Measurements from ENCODE around the gene PTH2R.
"Not testable (repeated sequence)": the region's sequence is repeated elsewhere in the genome, so short reads cannot be mapped to it uniquely, and the experiment has no call there.

Gene PTH2R

DNA sequence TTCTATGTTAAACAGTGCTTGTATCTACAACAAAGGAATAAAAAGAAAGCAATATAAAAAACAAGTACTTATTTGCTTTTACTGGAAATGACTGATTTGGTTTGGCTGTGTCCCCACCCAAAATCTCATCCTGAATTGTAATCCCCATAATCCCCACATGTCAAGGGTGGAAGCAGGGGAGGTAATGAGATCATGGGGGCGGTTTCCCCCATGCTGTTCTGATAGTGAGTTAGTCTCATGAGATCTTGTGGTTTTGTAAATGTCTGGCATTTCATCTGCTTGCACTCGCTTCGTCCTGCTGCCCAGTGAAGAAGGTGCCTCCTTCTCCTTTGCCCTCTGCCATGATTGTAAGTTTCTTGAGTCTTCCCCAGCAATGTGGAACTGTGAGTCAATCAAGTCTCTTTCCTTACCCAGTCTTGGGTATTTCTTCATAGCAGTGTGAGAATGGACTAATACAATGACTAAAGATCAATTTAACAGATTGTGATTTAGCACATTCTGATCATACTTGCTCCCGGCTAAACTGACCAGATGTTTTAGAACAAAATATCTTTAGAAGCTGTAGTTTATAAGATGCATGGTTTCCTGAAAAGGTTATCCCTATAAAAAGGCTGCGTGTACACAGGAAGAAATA lies 19.9 kb downstream of the PTH2R start:
- in situ Hi-C loops (cut with MboI; ENCODE audit: low pct_unique_long_range_greater_than_20kb, low sequenced_read_pairs, unreplicated experiment), result no loop called here
- TF ChIP-seq, protein P1, sequence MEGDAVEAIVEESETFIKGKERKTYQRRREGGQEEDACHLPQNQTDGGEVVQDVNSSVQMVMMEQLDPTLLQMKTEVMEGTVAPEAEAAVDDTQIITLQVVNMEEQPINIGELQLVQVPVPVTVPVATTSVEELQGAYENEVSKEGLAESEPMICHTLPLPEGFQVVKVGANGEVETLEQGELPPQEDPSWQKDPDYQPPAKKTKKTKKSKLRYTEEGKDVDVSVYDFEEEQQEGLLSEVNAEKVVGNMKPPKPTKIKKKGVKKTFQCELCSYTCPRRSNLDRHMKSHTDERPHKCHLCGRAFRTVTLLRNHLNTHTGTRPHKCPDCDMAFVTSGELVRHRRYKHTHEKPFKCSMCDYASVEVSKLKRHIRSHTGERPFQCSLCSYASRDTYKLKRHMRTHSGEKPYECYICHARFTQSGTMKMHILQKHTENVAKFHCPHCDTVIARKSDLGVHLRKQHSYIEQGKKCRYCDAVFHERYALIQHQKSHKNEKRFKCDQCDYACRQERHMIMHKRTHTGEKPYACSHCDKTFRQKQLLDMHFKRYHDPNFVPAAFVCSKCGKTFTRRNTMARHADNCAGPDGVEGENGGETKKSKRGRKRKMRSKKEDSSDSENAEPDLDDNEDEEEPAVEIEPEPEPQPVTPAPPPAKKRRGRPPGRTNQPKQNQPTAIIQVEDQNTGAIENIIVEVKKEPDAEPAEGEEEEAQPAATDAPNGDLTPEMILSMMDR (IDR thresholded peaks at IDR 0.05; ENCODE audit: extremely low read depth, insufficient read depth, missing control alignments), result no peak

GRCh38 chr2:208437755-208438154 lies 31.2 kb downstream of the PTH2R start:
- in situ Hi-C loops (cut with MboI; ENCODE audit: low pct_unique_long_range_greater_than_20kb, low sequenced_read_pairs, unreplicated experiment), result no loop called here

More for the DNA sequence above, 19.9 kb downstream of the PTH2R start:
- DNase-seq (ENCODE audit: low spot score), result no peak

GRCh38 chr2:208440716-208441115 lies 34.1 kb downstream of the PTH2R start:
- in situ Hi-C loops (cut with MboI; ENCODE audit: low pct_unique_long_range_greater_than_20kb, low sequenced_read_pairs, unreplicated experiment), result no loop called here
- TF ChIP-seq, protein P1 (IDR thresholded peaks at IDR 0.05; ENCODE audit: extremely low read depth, insufficient read depth, missing control alignments), result no peak
- no peak for DNase-seq (ENCODE audit: low spot score)

More at GRCh38 chr2:208437755-208438154, 31.2 kb downstream of the PTH2R start:
- DNase-seq (ENCODE audit: low spot score), result no peak
- TF ChIP-seq, protein P1 (IDR thresholded peaks at IDR 0.05; ENCODE audit: extremely low read depth, insufficient read depth, missing control alignments), result no peak

GRCh38 chr2:208441951-208442350 lies 35.4 kb downstream of the PTH2R start:
- TF ChIP-seq, protein P1 (IDR thresholded peaks at IDR 0.05; ENCODE audit: extremely low read depth, insufficient read depth, missing control alignments), result no peak
- no peak for DNase-seq (ENCODE audit: low spot score)
- in situ Hi-C loops (cut with MboI; ENCODE audit: low pct_unique_long_range_greater_than_20kb, low sequenced_read_pairs, unreplicated experiment), result no loop called here

DNA sequence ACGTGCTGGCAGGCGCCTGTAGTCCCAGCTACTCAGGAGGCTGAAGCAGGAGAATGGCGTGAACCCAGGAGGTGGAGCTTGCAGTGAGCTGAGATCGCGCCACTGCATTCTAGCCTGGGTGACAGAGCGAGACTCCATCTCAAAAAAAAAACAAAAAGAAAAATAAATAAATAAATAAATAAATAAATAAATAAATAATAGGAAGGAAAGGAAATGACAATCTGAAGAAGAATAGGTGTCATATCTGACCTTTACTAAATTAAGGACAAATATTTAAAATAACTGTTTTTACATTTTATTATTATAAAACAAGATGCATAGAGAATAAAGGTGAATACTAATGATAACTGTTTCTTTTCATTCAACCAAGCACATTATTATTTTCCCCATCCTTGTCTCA lies 40.9 kb downstream of the PTH2R start:
- in situ Hi-C loops (cut with MboI; ENCODE audit: low pct_unique_long_range_greater_than_20kb, low sequenced_read_pairs, unreplicated experiment); DNase-seq (ENCODE audit: low spot score): not testable (repeated sequence)

DNA sequence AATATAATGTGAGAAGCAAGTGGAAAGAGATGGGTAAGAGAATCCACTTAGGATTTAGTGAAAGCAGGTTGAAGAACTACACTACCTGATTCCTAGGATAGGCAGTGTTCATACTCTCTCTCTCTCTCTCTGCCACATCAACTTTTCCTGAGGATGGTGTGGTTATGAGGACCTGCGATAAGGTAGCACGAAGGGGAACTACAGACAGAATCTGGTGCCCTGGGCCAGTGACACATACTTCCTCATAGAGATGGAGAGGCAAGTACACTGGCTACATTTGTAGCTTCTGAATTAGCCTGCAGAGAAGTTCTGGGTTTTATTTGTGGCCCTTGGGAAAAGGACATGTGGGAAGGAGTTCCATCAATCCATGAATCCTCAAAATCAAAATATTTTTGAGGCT lies 44.5 kb downstream of the PTH2R start:
- DNase-seq (ENCODE audit: low spot score), result no peak
- TF ChIP-seq, protein P1 (IDR thresholded peaks at IDR 0.05; ENCODE audit: extremely low read depth, insufficient read depth, missing control alignments), result no peak
- in situ Hi-C loops (cut with MboI; ENCODE audit: low pct_unique_long_range_greater_than_20kb, low sequenced_read_pairs, unreplicated experiment), result no loop called here

DNA sequence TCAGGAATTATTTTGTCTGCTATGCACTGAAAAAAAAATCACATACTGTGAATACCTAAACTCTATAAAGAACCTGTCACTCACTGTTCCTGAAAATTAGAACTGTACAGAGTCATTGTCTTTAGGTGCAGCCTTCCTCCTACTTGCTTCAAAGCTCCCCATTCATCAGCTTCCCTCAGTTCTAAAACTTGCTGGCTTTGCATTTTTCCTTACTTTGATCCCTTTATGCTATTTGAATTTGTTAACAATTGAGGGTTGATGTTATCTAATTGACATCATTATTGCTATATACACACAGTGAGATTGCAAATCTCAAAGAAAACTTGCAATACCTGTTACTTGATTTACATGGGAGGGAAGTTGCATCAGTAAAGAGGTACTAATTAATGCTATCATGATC lies 48.3 kb downstream of the PTH2R start:
- in situ Hi-C loops (cut with MboI; ENCODE audit: low pct_unique_long_range_greater_than_20kb, low sequenced_read_pairs, unreplicated experiment), result no loop called here
- DNase-seq (ENCODE audit: low spot score), result no peak
- TF ChIP-seq, protein P1 (IDR thresholded peaks at IDR 0.05; ENCODE audit: extremely low read depth, insufficient read depth, missing control alignments), result no peak

Measured in GM13977 (cell line).